Smooth muscle cell (in vitro differentiated cells): ENCODE measurements around the gene SPATC1L. TPM values are rescaled to one million over a fixed set of nuclear protein-coding genes. Genes with fewer than 3 reads are reported as not detected.

Experiments used
- DNase-seq: peaks from one replicate; lab custom pipeline; 2025; ENCODE audit not compliant: unreplicated experiment; lab: John Stamatoyannopoulos, UW
- H2AFZ ChIP-seq: fragments of 200-600 bp; sonication (generic); 2 replicates; pipeline ENCODE4 v1.6.0; 2016; ENCODE audit warnings: antibody characterized with exemption, low read depth, mild to moderate bottlenecking
- H3F3A ChIP-seq: fragments of 200-600 bp; sonication (generic); 2 replicates; pipeline ENCODE4 v1.6.0; 2017; ENCODE audit warnings: antibody characterized with exemption, low read depth
- H3K27ac ChIP-seq: fragments of 200-600 bp; sonication (generic); 2 replicates; pipeline ENCODE4 v1.5.1; 2016; ENCODE audit warnings: low read depth, mild to moderate bottlenecking
- H3K27me3 ChIP-seq: fragments of 200-600 bp; sonication (generic); 2 replicates; pipeline ENCODE4 v1.6.1; 2016; ENCODE audit warnings: low read depth, mild to moderate bottlenecking
- H3K36me3 ChIP-seq: fragments of 200-600 bp; sonication (generic); 2 replicates; pipeline ENCODE4 v1.5.1; 2016; ENCODE audit warnings: low read depth
- H3K4me1 ChIP-seq: fragments of 200-600 bp; sonication (generic); 2 replicates; pipeline ENCODE4 v1.5.1; 2016; ENCODE audit warnings: low read depth
- H3K4me2 ChIP-seq: fragments of 200-600 bp; sonication (generic); 2 replicates; pipeline ENCODE4 v1.6.0; 2016; ENCODE audit warnings: mild to moderate bottlenecking
- H3K4me3 ChIP-seq: fragments of 200-600 bp; sonication (generic); 2 replicates; pipeline ENCODE4 v1.5.1; 2016; ENCODE audit warnings: mild to moderate bottlenecking
- H3K79me2 ChIP-seq: fragments of 200-600 bp; sonication (generic); 2 replicates; pipeline ENCODE4 v1.6.0; 2016; ENCODE audit warnings: low read depth, mild to moderate bottlenecking
- H3K9ac ChIP-seq: fragments of 200-600 bp; sonication (generic); 2 replicates; pipeline ENCODE4 v1.6.0; 2016; ENCODE audit warnings: low read depth
- H3K9me3 ChIP-seq: fragments of 200-600 bp; sonication (generic); replicated peaks from 2 replicates; pipeline ENCODE4 v1.5.1; 2016; ENCODE audit warnings: low read depth
- H4K20me1 ChIP-seq: fragments of 200-600 bp; sonication (generic); 2 replicates; pipeline ENCODE4 v1.6.0; 2016; ENCODE audit warnings: low read depth
- WGBS: methylation state at CpG from one replicate; pipeline ENCODE4 v1.1.7; 2016; ENCODE audit warnings: low lambda C conversion rate; 5-methylcytosine and 5-hydroxymethylcytosine counted together
- polyA plus RNA-seq: library from polyadenylated mRNA; unstranded; fragments of >200 nt; fragmentation: Nextera tagmentation; extraction: Ambion mirVana; gene quantifications from 2 replicates; pipeline ENCODE4 v1.2.1, GENCODE V29; 2016
- total RNA-seq: library from RNA; depleted of rRNA; stranded (reverse); fragments of >200 nt; gene quantifications from 2 replicates; pipeline ENCODE4 v1.2.3, GENCODE V29; 2014
- TF ChIP-seq, protein P1 (sequence below): fragments of 200-600 bp; sonication (generic); IDR thresholded peaks from 2 replicates; pipeline ENCODE4 v1.5.1; 2017; ENCODE audit warnings: borderline replicate concordance, mild to moderate bottlenecking, antibody characterized with exemption; ENCODE audit not compliant: insufficient read depth, poor library complexity, severe bottlenecking

The SPATC1L gene
- total RNA-seq (6.4 and 10.5 TPM in 2 replicates), polyA plus RNA-seq (36.5 and 40.2 TPM in 2 replicates)

- peak within 1 kb of the TSS; percentile 94 for H3K4me2 ChIP-seq
- TF ChIP-seq, protein P1, sequence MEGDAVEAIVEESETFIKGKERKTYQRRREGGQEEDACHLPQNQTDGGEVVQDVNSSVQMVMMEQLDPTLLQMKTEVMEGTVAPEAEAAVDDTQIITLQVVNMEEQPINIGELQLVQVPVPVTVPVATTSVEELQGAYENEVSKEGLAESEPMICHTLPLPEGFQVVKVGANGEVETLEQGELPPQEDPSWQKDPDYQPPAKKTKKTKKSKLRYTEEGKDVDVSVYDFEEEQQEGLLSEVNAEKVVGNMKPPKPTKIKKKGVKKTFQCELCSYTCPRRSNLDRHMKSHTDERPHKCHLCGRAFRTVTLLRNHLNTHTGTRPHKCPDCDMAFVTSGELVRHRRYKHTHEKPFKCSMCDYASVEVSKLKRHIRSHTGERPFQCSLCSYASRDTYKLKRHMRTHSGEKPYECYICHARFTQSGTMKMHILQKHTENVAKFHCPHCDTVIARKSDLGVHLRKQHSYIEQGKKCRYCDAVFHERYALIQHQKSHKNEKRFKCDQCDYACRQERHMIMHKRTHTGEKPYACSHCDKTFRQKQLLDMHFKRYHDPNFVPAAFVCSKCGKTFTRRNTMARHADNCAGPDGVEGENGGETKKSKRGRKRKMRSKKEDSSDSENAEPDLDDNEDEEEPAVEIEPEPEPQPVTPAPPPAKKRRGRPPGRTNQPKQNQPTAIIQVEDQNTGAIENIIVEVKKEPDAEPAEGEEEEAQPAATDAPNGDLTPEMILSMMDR = no peak
- H3K27me3 ChIP-seq = no peaks in the 10 kb centered on the region
- DNase-seq = no peak
- H3K4me3 ChIP-seq = peak within 1 kb of the TSS; percentile 75
- H3K9ac ChIP-seq = peak within 1 kb of the TSS; percentile 77
- H3K9me3 ChIP-seq = no peaks in the 10 kb centered on the region
- no peaks in the 10 kb centered on the region for H4K20me1 ChIP-seq
- no peaks in the 10 kb centered on the region for H3K36me3 ChIP-seq
- H3K79me2 ChIP-seq = no peaks in the 10 kb centered on the region
- peak within 1 kb of the TSS; percentile 92 for H3K27ac ChIP-seq
- no peaks in the 10 kb centered on the region for H3F3A ChIP-seq
- peaks cover 9% of the 10 kb centered on the region for H3K4me1 ChIP-seq
- 7% methylated on average over 22 of the region's 24 CpGs for WGBS
- H2AFZ ChIP-seq = peak within 1 kb of the TSS; percentile 71
Observed at GRCh38 chr21:46183910-46184624, at the start of gene SPATC1L. TSS of gene SPATC1L (minus strand) at chr21:46184459. CDS start at chr21:46182816, 1,643 bp downstream.

GRCh38 chr21:46229923-46230260 is 45.6 kb upstream of the SPATC1L start:
- Histone ChIP-seq H3K9ac (no peak overlapping the region), H3K4me3 (peak overlapping the region; percentile 64), H3K79me2 (peaks cover 28% of the 10 kb centered on the region), H2AFZ (no peak overlapping the region), H3K4me2 (peak overlapping the region; percentile 89), H3F3A (peaks cover 9% of the 10 kb centered on the region), H3K4me1 (no peaks in the 10 kb centered on the region), H4K20me1 (peaks cover 25% of the 10 kb centered on the region), H3K9me3 (no peaks in the 10 kb centered on the region), H3K27me3 (no peaks in the 10 kb centered on the region), H3K27ac (no peak overlapping the region), H3K36me3 (peaks cover 4% of the 10 kb centered on the region)
- TF ChIP-seq, protein P1 = no peak
- 94% methylated on average over 6 of the region's 6 CpGs for WGBS
- no peak for DNase-seq

GRCh38 chr21:46229133-46229922 is 45.1 kb upstream of the SPATC1L start:
- Histone ChIP-seq H2AFZ (peak overlapping the region; percentile 59), H3K9ac (peak overlapping the region; percentile 18), H3F3A (peaks cover 5% of the 10 kb centered on the region), H3K36me3 (no peaks in the 10 kb centered on the region), H3K27me3 (no peaks in the 10 kb centered on the region), H3K9me3 (no peaks in the 10 kb centered on the region), H3K4me1 (no peaks in the 10 kb centered on the region), H3K79me2 (peaks cover 34% of the 10 kb centered on the region), H4K20me1 (peaks cover 30% of the 10 kb centered on the region), H3K27ac (no peak overlapping the region), H3K4me2 (peak overlapping the region; percentile 89), H3K4me3 (peak overlapping the region; percentile 64)
- no peak for DNase-seq
- TF ChIP-seq, protein P1 = peak; percentile 52
- 14% methylated on average over 39 of the region's 72 CpGs for WGBS
